Tibial nerve (tissue), 4 donors: Measurements from ENCODE around the gene DCAF15. TPM values are rescaled to one million over a fixed set of nuclear protein-coding genes. Genes with fewer than 3 reads are reported as not detected.

Experiments used
- DNase-seq, 2 donors: peaks; one replicate each; pipeline ENCODE4 v3.0.0-alpha.2; 2019; ENCODE audit warnings: low spot score in 2 of 2
- H3K27ac ChIP-seq, 4 donors: fragments of 200-600 bp; sonication (generic) in 3 of 4; one replicate each; pipeline ENCODE4 v1.5.1; 2017 to 2019; ENCODE audit warnings: mild to moderate bottlenecking in 1 of 4
- H3K27me3 ChIP-seq, 2 donors: fragments of 200-600 bp; sonication (generic) in 1 of 2; one replicate each; pipeline versions ENCODE4 v1.5.1 to v1.6.0; 2017 to 2019
- H3K36me3 ChIP-seq, 3 donors: fragments of 200-600 bp; sonication (generic); one replicate each; pipeline ENCODE4 v1.5.1; 2018 to 2019
- H3K4me1 ChIP-seq, 4 donors: fragments of 200-600 bp; sonication (generic) in 3 of 4; one replicate each; pipeline ENCODE4 v1.5.1; 2017 to 2019
- H3K4me3 ChIP-seq, 4 donors: fragments of 200-600 bp; sonication (generic) in 3 of 4; one replicate each; pipeline ENCODE4 v1.5.1; 2017 to 2019; ENCODE audit warnings: mild to moderate bottlenecking in 1 of 4, moderate library complexity in 1 of 4
- H3K9me3 ChIP-seq, 4 donors: fragments of 200-600 bp; sonication (generic) in 3 of 4; one replicate each; pipeline ENCODE4 v1.5.1; 2017 to 2019
- EP300 ChIP-seq, 2 donors: sonication (generic); formaldehyde crosslinking; IDR thresholded peaks; one replicate each; pipeline ENCODE4 v1.6.1; 2017; ENCODE audit warnings: antibody characterized with exemption in 2 of 2, mild to moderate bottlenecking in 1 of 2
- POLR2A ChIP-seq, 2 donors: fragments of 450-650 bp; IDR thresholded peaks; one replicate each; pipeline ENCODE4 v1.6.1; 2017; ENCODE audit warnings: antibody characterized with exemption in 2 of 2, mild to moderate bottlenecking in 2 of 2, moderate library complexity in 2 of 2
- WGBS, 2 donors: methylation state at CpG; one replicate each; pipeline ENCODE4 v1.1.5; 2018; 5-methylcytosine and 5-hydroxymethylcytosine counted together
- total RNA-seq, 4 donors: library from RNA; depleted of rRNA; stranded (reverse); fragments of >200 nt; gene quantifications; one replicate each; pipeline ENCODE4 v1.1.0, GENCODE V29; 2016
- TF ChIP-seq, protein P1 (sequence below), 5 experiments: fragments of 200-600 bp in 3 of 5; fragments of 450-650 bp in 2 of 5; sonication (generic) in 3 of 5; IDR thresholded peaks; one replicate each; pipeline ENCODE4 v1.5.1; 2016 to 2019; ENCODE audit warnings: antibody characterized with exemption in 5 of 5, mild to moderate bottlenecking in 3 of 5, moderate library complexity in 2 of 5

The DCAF15 gene
- total RNA-seq, 4 donors from 2014 or later: 14.3 to 31.5 (median 19.3) TPM

GRCh38 chr19:13955662-13956364 lies 3.5 kb downstream of the DCAF15 start:
- H3K9me3 ChIP-seq: no peaks in the 10 kb centered on the region
- H3K27me3 ChIP-seq: no peaks in the 10 kb centered on the region
- 91 to 96% methylated on average over 15 to 36 of the region's 42 CpGs for WGBS, 2 donors
- no peak for DNase-seq
- TF ChIP-seq EP300 (IDR thresholded peaks at IDR 0.05) (no peak), POLR2A (IDR thresholded peaks at IDR 0.05) (no peak)
- TF ChIP-seq, protein P1, sequence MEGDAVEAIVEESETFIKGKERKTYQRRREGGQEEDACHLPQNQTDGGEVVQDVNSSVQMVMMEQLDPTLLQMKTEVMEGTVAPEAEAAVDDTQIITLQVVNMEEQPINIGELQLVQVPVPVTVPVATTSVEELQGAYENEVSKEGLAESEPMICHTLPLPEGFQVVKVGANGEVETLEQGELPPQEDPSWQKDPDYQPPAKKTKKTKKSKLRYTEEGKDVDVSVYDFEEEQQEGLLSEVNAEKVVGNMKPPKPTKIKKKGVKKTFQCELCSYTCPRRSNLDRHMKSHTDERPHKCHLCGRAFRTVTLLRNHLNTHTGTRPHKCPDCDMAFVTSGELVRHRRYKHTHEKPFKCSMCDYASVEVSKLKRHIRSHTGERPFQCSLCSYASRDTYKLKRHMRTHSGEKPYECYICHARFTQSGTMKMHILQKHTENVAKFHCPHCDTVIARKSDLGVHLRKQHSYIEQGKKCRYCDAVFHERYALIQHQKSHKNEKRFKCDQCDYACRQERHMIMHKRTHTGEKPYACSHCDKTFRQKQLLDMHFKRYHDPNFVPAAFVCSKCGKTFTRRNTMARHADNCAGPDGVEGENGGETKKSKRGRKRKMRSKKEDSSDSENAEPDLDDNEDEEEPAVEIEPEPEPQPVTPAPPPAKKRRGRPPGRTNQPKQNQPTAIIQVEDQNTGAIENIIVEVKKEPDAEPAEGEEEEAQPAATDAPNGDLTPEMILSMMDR (IDR thresholded peaks at IDR 0.05): no peak
- no peak overlapping the region for H3K4me3 ChIP-seq
- H3K4me1 ChIP-seq: peaks cover 0 to 24% (median 12%) of the 10 kb centered on the region in 4 donors
- H3K36me3 ChIP-seq: peaks cover 2 to 69% (median 15%) of the 10 kb centered on the region in 3 donors
- H3K27ac ChIP-seq: no peak overlapping the region

- H3K36me3 ChIP-seq: peaks cover 2 to 74% (median 15%) of the 10 kb centered on the region in 3 donors
- no peaks in the 10 kb centered on the region for H3K9me3 ChIP-seq
- no peaks in the 10 kb centered on the region for H3K27me3 ChIP-seq
- DNase-seq: no peak
- TF ChIP-seq EP300 (IDR thresholded peaks at IDR 0.05): no peak
- TF ChIP-seq POLR2A (IDR thresholded peaks at IDR 0.05): no peak
- 91 to 93% methylated on average over 11 to 14 of the region's 16 CpGs for WGBS, 2 donors
- H3K4me1 ChIP-seq: peaks cover 0 to 24% (median 12%) of the 10 kb centered on the region in 4 donors
- H3K27ac ChIP-seq: no peak overlapping the region
- no peak overlapping the region for H3K4me3 ChIP-seq
Measured at GRCh38 chr19:13956365-13956744, 4.0 kb downstream of the DCAF15 start.

DNA sequence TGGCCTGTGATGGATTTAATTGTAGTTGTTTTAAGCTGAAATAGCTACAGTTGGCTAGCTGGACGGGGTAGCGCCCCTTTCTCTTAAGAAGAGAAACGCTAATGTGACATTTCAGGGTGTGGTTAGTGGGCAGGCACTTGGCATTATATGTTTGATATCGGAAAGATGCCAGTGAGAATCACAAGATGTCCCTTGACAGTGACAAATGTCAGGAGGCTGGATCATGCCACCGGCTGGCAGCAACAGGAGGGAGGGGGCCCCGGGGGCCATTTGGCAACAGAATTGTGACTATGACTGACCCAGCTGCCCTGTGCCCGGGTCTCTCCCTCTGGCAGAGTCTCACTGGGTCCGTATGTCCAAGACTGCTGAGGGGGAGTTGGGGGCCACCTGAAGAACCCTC lies 4.7 kb downstream of the DCAF15 start:
- H3K27ac ChIP-seq: no peak overlapping the region
- H3K36me3 ChIP-seq: peaks cover 2 to 81% (median 15%) of the 10 kb centered on the region in 3 donors
- WGBS, 2 donors: 75 to 77% methylated on average over 7 to 8 of the region's 8 CpGs
- H3K4me1 ChIP-seq: peaks cover 0 to 23% (median 12%) of the 10 kb centered on the region in 4 donors
- no peaks in the 10 kb centered on the region for H3K9me3 ChIP-seq
- H3K27me3 ChIP-seq: no peaks in the 10 kb centered on the region
- TF ChIP-seq, protein P1 (IDR thresholded peaks at IDR 0.05): no peak
- no peak for TF ChIP-seq POLR2A (IDR thresholded peaks at IDR 0.05)
- no peak for TF ChIP-seq EP300 (IDR thresholded peaks at IDR 0.05)
- no peak for DNase-seq
- H3K4me3 ChIP-seq: no peak overlapping the region

GRCh38 chr19:13958043-13958442 lies 5.7 kb downstream of the DCAF15 start:
- TF ChIP-seq EP300 (IDR thresholded peaks at IDR 0.05): no peak
- TF ChIP-seq, protein P1 (IDR thresholded peaks at IDR 0.05): no peak
- no peak for TF ChIP-seq POLR2A (IDR thresholded peaks at IDR 0.05)
- WGBS, 2 donors: 74 to 83% methylated on average over 11 to 12 of the region's 12 CpGs
- Histone ChIP-seq H3K27me3 (no peaks in the 10 kb centered on the region), H3K27ac (no peak overlapping the region), H3K36me3 (peaks cover 2 to 91% (median 15%) of the 10 kb centered on the region in 3 donors), H3K9me3 (no peaks in the 10 kb centered on the region), H3K4me1 (peaks cover 0 to 27% (median 10%) of the 10 kb centered on the region in 4 donors), H3K4me3 (no peak overlapping the region)
- no peak for DNase-seq

DNA sequence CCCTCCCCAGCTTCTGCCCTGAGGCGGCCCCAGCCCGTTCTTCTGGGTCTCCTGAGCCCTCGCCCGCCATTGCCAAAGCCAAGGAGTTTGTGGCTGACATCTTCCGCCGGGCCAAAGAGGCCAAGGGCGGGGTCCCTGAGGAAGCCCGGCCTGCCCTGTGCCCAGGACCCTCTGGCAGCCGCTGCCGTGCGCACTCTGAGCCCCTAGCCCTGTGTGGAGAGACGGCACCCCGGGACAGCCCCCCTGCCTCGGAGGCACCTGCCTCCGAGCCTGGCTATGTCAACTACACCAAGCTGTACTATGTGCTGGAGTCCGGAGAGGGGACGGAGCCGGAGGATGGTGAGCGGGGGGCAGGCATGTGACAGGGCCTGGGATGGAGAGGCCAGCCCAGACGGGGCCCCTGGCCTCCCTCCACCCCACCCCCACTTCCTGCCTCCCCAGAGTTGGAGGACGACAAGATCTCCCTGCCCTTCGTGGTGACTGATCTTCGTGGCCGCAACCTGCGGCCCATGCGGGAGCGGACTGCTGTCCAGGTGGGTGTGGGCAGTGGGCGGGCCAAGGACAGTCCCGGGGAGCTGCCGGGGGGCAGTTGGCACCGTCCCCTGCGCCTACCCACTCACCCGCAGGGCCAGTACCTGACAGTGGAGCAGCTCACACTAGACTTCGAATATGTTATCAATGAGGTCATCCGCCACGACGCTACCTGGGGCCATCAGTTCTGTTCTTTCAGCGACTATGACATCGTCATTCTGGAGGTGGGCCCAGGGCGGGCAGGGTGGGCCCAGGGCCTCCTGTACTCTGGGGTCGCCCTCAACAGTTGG lies 7.0 kb downstream of the DCAF15 start:
- Histone ChIP-seq H3K27ac (no peak overlapping the region), H3K4me1 (peaks cover 0 to 13% (median 0%) of the 10 kb centered on the region in 4 donors), H3K36me3 (peaks cover 2 to 99% (median 21%) of the 10 kb centered on the region in 3 donors), H3K4me3 (no peak overlapping the region), H3K27me3 (no peaks in the 10 kb centered on the region), H3K9me3 (no peaks in the 10 kb centered on the region)
- DNase-seq: no peak
- TF ChIP-seq EP300 (IDR thresholded peaks at IDR 0.05) (no peak), POLR2A (IDR thresholded peaks at IDR 0.05) (no peak)
- TF ChIP-seq, protein P1 (IDR thresholded peaks at IDR 0.05): no peak
- 85 to 88% methylated on average over 21 to 31 of the region's 41 CpGs for WGBS, 2 donors
